Fibroblast of peridontal ligament (primary cell): ENCODE measurements around the gene CD33.
"Not testable (repeated sequence)": the region's sequence is repeated elsewhere in the genome, so short reads cannot be mapped to it uniquely, and the experiment has no call there.

Source experiments
- DNase-seq: peaks from one replicate; pipeline ENCODE4 v3.0.0-alpha.2; 2010; ENCODE audit errors: extremely low read depth

The CD33 gene

GRCh38 chr19:51224898-51225393 lies at the start of gene CD33:
Gene CD33 (plus strand): TSS chr19:51225080. CDS start chr19:51225119, 39 bp downstream.
- not testable (repeated sequence) for DNase-seq

GRCh38 chr19:51179256-51179655 lies 45.6 kb upstream of the CD33 start:
- DNase-seq: no peak

- DNase-seq: no peak
These were observed 43.4 kb upstream of the CD33 start for GRCh38 chr19:51181377-51181912.

DNA sequence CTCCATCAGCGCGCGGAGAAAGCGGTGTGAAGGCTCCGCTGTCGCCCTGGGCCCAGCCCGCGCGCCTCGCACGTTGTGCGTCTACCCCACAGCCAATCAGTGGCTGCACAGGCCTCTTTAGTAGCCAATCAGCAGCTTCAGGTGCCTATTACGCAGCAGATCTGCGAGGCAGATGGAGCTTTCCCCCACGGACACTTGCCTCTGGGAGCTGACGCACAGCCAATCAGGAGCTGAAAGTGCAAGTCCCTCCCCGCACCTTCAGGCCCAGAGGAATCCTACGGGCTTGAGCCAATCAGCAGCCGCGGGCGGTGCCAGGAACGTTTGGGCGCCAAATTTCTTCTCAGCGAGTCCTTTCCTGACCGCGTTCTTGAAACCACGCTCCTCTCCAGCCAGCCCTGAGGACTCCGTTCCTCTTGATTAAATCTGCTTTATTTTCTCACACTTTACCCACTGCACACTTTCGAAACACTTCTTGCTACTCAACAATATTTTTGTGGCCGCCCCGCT lies 42.9 kb upstream of the CD33 start:
- DNase-seq: no peak

GRCh38 chr19:51183629-51184028 lies 41.3 kb upstream of the CD33 start:
- no peak for DNase-seq

- DNase-seq: no peak
These were observed 39.6 kb upstream of the CD33 start for GRCh38 chr19:51185069-51185867.

GRCh38 chr19:51185868-51186215 lies 39.0 kb upstream of the CD33 start:
- no peak for DNase-seq

GRCh38 chr19:51186323-51186722 lies 38.6 kb upstream of the CD33 start:
- DNase-seq: no peak

DNA sequence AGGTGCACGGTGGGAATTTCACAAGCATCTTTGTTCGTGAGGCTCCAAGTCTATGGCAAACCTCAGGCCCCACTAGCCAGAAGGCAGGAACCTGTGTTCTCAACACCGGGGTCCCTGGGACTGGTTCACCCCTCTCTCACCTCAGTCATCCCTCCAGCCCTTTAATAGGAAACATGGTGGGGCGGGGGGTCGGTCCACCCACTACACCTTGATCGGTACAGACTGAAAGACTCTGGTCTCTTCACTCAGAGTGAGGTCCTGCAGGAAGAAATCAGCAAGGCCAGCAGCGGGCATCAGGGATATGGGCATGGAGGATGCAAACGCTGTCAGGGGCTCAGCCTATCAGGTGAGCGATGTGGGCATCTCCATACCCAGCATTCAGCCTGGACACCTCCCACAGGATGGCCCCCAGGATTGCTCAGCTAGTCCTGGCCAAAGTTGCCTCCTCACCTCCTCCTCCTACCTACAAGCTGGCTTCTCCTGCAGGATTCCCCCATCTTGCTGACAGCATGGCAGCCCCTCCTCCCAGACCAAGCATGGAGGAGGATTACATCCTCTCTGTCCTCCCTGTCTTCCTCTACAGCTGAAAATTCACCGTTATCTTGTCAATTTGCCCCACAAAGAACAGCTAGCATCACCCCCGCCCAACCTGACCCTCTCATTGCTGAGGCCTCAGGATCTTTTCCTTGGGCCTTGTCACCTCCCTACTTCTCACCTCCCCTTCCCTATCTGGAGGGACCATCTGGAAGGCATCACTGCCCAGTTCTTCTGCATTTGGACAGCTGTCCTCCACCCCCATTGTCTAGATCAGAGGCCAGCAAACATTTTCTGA lies 37.3 kb upstream of the CD33 start:
- DNase-seq: no peak

GRCh38 chr19:51188227-51188559 lies 36.7 kb upstream of the CD33 start:
- DNase-seq: no peak

- no peak for DNase-seq
These were observed 32.2 kb upstream of the CD33 start for GRCh38 chr19:51192689-51193088.

GRCh38 chr19:51194527-51195315 lies 30.2 kb upstream of the CD33 start:
- no peak for DNase-seq

- DNase-seq: no peak
These were observed 29.6 kb upstream of the CD33 start for GRCh38 chr19:51195316-51195586.

GRCh38 chr19:51195616-51196015 lies 29.3 kb upstream of the CD33 start:
- no peak for DNase-seq

DNA sequence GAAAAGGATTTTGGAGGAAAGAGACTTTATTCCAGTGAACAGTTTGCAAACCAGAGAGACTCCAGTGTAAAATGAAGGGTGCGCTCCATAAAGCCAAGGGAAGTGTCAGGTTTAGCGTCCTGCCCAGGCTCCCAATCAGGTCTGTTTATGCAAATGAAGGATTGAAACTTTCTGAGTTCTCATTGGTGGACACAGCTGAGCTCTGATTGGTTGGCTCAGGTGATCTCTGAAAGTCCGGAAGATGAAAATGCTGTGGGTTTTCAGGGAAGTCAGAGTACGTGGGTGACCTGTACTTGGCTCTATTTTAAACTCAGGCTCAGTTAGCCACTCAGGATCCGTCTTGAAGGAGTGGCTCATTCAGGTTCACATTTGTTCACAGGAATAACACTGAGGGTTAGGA lies 28.7 kb upstream of the CD33 start:
- no peak for DNase-seq

DNA sequence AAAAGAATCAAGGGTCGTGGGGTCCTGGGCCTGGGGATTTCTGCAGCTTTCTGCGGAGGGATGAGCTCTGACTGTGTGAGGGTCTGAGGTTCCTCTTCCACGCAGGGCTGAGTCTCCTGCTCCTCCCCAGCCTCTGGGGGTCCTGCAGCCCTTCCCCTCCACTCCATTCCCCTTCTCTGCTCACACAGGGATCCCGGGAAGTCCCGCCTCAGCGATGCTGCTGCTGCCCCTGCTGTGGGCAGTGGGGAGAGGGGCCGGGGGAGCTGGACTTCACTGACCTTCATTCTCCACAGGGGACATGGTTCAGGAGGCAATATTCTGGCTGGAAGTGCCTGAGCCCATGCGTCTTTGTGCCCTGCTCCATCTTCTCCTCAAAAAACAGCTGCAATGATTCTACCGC lies 26.2 kb upstream of the CD33 start:
- DNase-seq: no peak

DNA sequence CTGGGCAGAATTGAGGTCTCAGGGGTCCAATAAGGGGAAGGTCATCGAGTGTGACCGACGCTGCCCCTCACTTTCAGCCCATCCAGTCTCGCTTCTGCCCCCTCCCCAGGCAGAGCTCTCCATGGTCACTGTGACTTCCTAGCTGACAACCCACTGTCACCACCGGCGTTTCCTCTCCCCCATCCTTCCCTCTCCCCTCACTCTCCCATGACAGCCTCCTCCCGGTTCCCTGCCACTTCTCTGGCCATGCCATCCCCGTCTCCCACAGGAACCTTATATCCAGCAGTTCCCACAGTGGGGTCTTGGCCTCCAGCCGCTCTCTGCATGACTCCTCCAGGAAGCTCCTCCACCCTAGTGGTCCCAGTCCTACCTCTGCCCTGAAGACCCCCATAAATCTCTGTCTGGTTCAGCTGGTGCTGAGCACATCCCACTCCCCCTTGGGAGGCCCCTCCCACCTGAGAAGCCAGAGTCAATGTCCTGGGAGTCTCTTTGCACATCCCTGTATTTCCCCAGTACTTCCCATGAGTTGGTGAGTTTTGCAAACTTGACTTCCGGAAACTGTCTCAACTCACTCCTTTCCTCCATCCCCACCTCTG lies 24.7 kb upstream of the CD33 start:
- no peak for DNase-seq

DNA sequence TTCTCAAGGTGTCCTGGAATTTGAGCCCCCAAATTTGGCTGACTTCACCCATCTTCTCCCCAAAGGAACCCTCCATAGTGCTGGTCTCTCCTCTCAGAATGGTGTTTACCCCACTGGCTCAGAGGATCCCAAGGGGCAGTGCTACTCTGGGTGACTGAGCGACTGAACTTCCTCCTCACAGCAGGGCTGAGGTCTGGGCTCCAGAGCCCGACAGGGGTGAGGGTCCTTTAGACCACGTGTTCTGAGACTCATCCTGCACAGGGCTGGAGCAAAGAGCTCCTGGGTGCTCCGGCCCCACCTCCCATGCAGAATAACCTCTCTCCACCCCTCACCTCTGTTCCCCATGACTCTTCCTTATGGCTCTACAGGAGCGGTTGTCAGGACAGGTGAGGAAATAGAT lies 23.2 kb upstream of the CD33 start:
- no peak for DNase-seq

DNA sequence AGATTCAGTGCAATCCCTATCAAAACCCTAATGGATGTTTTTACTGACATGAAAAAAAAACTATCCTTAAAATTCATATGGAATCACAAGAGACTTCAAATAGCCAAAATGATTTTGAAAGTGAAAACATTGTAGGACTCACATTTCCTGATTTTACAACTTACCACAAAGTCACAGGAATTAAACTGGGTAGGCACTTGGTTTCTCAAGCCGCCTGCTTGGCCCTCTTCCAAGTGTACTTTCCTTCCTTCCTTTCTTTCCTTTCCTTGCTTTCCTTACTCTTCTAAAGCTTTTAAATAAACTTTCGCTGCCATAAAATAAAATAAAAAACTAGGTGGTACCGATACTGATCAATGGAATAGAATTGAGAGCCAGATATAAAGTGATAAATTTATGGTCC lies 21.0 kb upstream of the CD33 start:
- DNase-seq: no peak

DNA sequence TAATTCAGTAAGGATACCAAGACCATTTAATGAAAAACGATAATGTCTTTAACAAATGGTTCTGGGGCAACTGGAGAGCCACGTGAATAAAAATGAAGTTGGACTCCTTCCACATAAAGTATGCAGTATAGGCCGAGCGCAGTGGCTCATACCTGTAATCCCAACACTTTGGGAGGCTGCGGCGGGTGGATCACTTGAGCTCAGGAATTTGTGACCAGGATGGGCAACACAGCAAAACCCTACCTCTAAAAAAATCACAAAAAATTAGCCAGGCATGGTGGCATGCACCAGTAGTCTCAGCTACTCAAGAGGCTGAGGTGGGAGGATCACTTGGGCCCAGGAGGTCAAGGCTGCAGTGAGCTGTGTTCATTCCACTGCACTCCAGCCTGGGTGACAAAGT lies 20.6 kb upstream of the CD33 start:
- DNase-seq: no peak

DNA sequence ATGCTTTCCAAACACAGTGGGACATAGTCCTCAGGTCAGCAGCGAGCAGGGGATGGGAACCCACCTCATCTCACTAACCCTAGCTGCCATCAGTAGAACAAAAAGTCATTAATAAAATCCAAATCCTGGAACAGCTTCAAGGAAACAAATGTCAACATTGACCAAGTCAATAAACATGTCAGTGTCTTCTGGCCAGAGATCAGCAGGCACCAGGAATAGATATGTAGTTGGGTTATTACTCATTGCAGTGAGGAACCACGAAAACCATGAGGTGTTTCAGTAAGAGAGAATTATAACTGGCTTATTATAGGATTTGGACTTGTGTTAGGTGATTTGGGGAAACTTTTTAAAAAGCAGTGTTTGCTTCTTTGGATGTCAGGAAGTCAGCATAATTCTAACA lies 17.1 kb upstream of the CD33 start:
- no peak for DNase-seq
